Ovary (tissue), 3 donors: ENCODE results near the gene GPC3.

Source experiments
- CTCF ChIP-seq, 3 donors: fragments of 450-650 bp in 2 of 3; fragments of 200-600 bp in 1 of 3; IDR thresholded peaks; one replicate each; pipeline versions ENCODE4 v1.5.1 to v1.8.0; 2016 to 2022; ENCODE audit warnings: antibody characterized with exemption in 3 of 3, mild to moderate bottlenecking in 1 of 3
- EP300 ChIP-seq: sonication (generic); formaldehyde crosslinking; IDR thresholded peaks from one replicate; pipeline ENCODE4 v1.6.1; 2017; ENCODE audit warnings: antibody characterized with exemption
- POLR2A ChIP-seq: fragments of 450-650 bp; IDR thresholded peaks from one replicate; pipeline ENCODE4 v1.6.1; 2017; ENCODE audit warnings: antibody characterized with exemption, mild to moderate bottlenecking, moderate library complexity
- donor health status: DM: no; HTN: no; CAD: no.

GRCh38 chrX:133850399-133850798 is 135.0 kb downstream of the GPC3 start:
- no peak for TF ChIP-seq POLR2A
- TF ChIP-seq CTCF (IDR thresholded peaks at IDR 0.05): no peak
- no peak for TF ChIP-seq EP300
